CD4-positive, alpha-beta T cell (primary cell): ENCODE data around the gene SRGAP1. TPM values are rescaled to one million over a fixed set of nuclear protein-coding genes. Genes with fewer than 3 reads are reported as not detected.

Source experiments
- ATAC-seq: fragments of 200-7000 bp; cut with Tn5 transposase; one replicate; pipeline ENCODE4 v1.10.0; 2022; ENCODE audit warnings: mild to moderate bottlenecking; ENCODE audit not compliant: poor library complexity
- CTCF ChIA-PET: fragments of 350-600 bp; sonication (Branson Sonifier 250); formaldehyde crosslinking; loops from one replicate; lab custom pipeline; 2021; ENCODE audit warnings: antibody characterized with exemption, inconsistent platforms; lab: Charles Lee
- POLR2A ChIA-PET: fragments of 350-600 bp; sonication (Branson Sonifier 250); formaldehyde crosslinking; loops from one replicate; lab custom pipeline; 2021; ENCODE audit warnings: antibody characterized with exemption, inconsistent platforms; lab: Charles Lee
- DNase-seq, 14 experiments: peaks; one replicate each; pipeline ENCODE4 v3.0.0-alpha.2; 2013 to 2020; ENCODE audit warnings: mixed read lengths in 2 of 14
- H3K27ac ChIP-seq, 2 donors: one replicate each; pipeline versions ENCODE4 v1.5.1 to v1.7.0; 2013; ENCODE audit warnings: low read length in 2 of 2, low read depth in 1 of 2, mild to moderate bottlenecking in 1 of 2
- H3K27me3 ChIP-seq, 2 experiments: 1 replicate in 1 of 2; 2 replicates in 1 of 2; pipeline versions ENCODE4 v1.6.1 to v1.7.0; 2013; ENCODE audit warnings: low read length in 2 of 2, control low read depth in 1 of 2, mild to moderate bottlenecking in 1 of 2, moderate library complexity in 1 of 2; ENCODE audit not compliant: insufficient read depth in 2 of 2, control insufficient read depth in 1 of 2
- H3K36me3 ChIP-seq: one replicate; pipeline ENCODE4 v1.6.1; 2013; ENCODE audit warnings: low read length, control low read depth; ENCODE audit not compliant: insufficient read depth
- H3K4me1 ChIP-seq: one replicate; pipeline ENCODE4 v1.6.1; 2013; ENCODE audit warnings: low read length, control low read depth; ENCODE audit not compliant: insufficient read depth
- H3K4me3 ChIP-seq: one replicate; pipeline ENCODE4 v1.5.1; 2013; ENCODE audit warnings: mild to moderate bottlenecking, low read length, moderate library complexity
- H3K9me3 ChIP-seq, 2 experiments: 1 replicate in 1 of 2; 2 replicates in 1 of 2; pipeline versions ENCODE4 v1.6.1 to v1.7.0; 2013; ENCODE audit warnings: low read length in 2 of 2, mild to moderate bottlenecking in 2 of 2, control low read depth in 1 of 2, moderate library complexity in 1 of 2; ENCODE audit not compliant: control insufficient read depth in 1 of 2, insufficient read depth in 1 of 2
- H3K27ac Mint-ChIP-seq: one replicate; pipeline ENCODE4 v1.8.0; 2020; ENCODE audit warnings: mixed read lengths
- H3K27me3 Mint-ChIP-seq: one replicate; pipeline ENCODE4 v1.8.0; 2021; ENCODE audit warnings: mixed read lengths
- H3K36me3 Mint-ChIP-seq: one replicate; pipeline ENCODE4 v1.8.0; 2021; ENCODE audit warnings: low read depth, mixed read lengths
- H3K4me1 Mint-ChIP-seq: one replicate; pipeline ENCODE4 v1.8.0; 2021; ENCODE audit warnings: low read depth, mixed read lengths
- H3K4me3 Mint-ChIP-seq: one replicate; pipeline ENCODE4 v1.8.0; 2020; ENCODE audit warnings: mild to moderate bottlenecking, mixed read lengths
- H3K9me3 Mint-ChIP-seq: one replicate; pipeline ENCODE4 v1.8.0; 2020; ENCODE audit warnings: mixed read lengths
- CTCF ChIP-seq: fragments of 200-600 bp; IDR thresholded peaks from one replicate; pipeline ENCODE4 v1.8.0; 2022; ENCODE audit warnings: antibody characterized with exemption, mild to moderate bottlenecking
- intact Hi-C, 2 experiments: fragments of 100-400 bp; cut with DNase I in 1 of 2; cut with micrococcal nuclease in 1 of 2; formaldehyde crosslinking; loops; one replicate each; pipeline versions ENCODE4 v1.15.1 to v1.9.0; 2023 to 2025; cut with DNase I, micrococcal nuclease
- total RNA-seq, 174 experiments: library from RNA in 2 of 174; stranded (reverse) in 2 of 174; gene quantifications; one replicate each; pipeline ENCODE4 v1.2.3 and lab custom pipeline; 2021 to 2026

Gene SRGAP1
- total RNA-seq, 2 experiments from 2014 or later: 0.03 TPM; not detected in 1

DNA sequence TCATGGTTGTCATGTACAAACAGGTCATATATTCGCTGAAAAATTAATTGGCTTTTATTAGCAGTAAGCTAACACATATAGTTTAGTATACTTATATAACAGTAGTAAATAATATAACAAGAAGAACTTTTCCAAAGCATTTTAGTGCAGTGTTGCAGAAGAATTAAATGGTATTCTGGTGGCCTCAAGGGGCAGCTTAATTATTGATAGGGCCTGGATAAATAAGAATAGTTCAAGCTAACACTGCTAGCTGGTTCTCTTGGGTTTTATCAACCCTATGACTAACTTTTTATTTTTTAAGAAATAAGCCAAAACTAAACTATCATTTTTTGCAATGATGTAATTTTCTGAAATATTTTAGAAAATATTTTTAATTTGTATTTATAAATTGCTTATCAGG, 152.1 kb downstream of the SRGAP1 start:
- DNase-seq (no peak), ATAC-seq (no peak)
- Mint-ChIP-seq H3K27ac (no peak overlapping the region), H3K4me3 (no peak overlapping the region), H3K9me3 (no peaks in the 10 kb centered on the region), H3K36me3 (no peaks in the 10 kb centered on the region), H3K4me1 (no peaks in the 10 kb centered on the region), H3K27me3 (peaks cover 35% of the 10 kb centered on the region)
- H3K27me3 ChIP-seq: peaks cover 0 to 3% of the 10 kb centered on the region in 2 experiments
- no peak for TF ChIP-seq CTCF
- POLR2A ChIA-PET: no interaction called here
- no peaks in the 10 kb centered on the region for H3K4me1 ChIP-seq
- CTCF ChIA-PET: no interaction called here
- no peaks in the 10 kb centered on the region for H3K36me3 ChIP-seq
- no peak overlapping the region for H3K27ac ChIP-seq
- no peaks in the 10 kb centered on the region for H3K9me3 ChIP-seq
- H3K4me3 ChIP-seq: no peak overlapping the region
- intact Hi-C loops: no loop called here

- H3K27me3 ChIP-seq: peaks cover 0 to 2% of the 10 kb centered on the region in 2 experiments
- Mint-ChIP-seq H3K36me3 (no peaks in the 10 kb centered on the region), H3K27ac (no peak overlapping the region), H3K9me3 (peaks cover 1% of the 10 kb centered on the region), H3K4me1 (no peaks in the 10 kb centered on the region), H3K27me3 (peaks cover 29% of the 10 kb centered on the region), H3K4me3 (no peak overlapping the region)
- no peaks in the 10 kb centered on the region for H3K4me1 ChIP-seq
- no peak for ATAC-seq
- no peak for DNase-seq
- no peaks in the 10 kb centered on the region for H3K36me3 ChIP-seq
- ChIA-PET POLR2A (no interaction called here), CTCF (no interaction called here)
- H3K27ac ChIP-seq: no peak overlapping the region
- H3K4me3 ChIP-seq: no peak overlapping the region
- intact Hi-C loops: no loop called here
- no peak for TF ChIP-seq CTCF
- H3K9me3 ChIP-seq: no peaks in the 10 kb centered on the region
Measured at GRCh38 chr12:63997198-63997597, 152.7 kb downstream of the SRGAP1 start.

DNA sequence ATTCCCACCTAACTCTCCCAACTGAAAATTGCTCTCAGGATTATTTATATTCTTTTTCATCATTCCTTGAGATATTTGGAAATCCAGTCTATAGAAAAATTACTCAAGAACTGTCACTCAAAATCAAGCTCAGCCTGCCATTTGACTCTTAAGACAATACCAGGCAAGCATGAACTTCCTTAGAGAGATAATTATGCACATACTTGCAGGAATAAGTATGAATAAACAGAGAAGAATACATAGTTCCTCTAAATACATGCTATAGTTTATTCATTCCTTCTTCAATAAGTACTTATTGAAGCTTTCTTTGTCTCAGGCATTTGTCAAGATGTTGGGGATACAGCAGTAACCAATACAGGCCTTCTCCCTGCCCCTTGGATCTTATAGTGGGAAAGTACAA, 154.1 kb downstream of the SRGAP1 start:
- Histone ChIP-seq H3K9me3 (no peaks in the 10 kb centered on the region), H3K4me1 (no peaks in the 10 kb centered on the region), H3K36me3 (no peaks in the 10 kb centered on the region), H3K27ac (no peak overlapping the region), H3K27me3 (no peaks in the 10 kb centered on the region), H3K4me3 (no peak overlapping the region)
- ATAC-seq (no peak), DNase-seq (no peak)
- CTCF ChIA-PET: no interaction called here
- Mint-ChIP-seq H3K4me3 (no peak overlapping the region), H3K27me3 (peaks cover 28% of the 10 kb centered on the region), H3K36me3 (no peaks in the 10 kb centered on the region), H3K27ac (no peak overlapping the region), H3K9me3 (peaks cover 2% of the 10 kb centered on the region), H3K4me1 (no peaks in the 10 kb centered on the region)
- POLR2A ChIA-PET: no interaction called here
- intact Hi-C loops: no loop called here
- no peak for TF ChIP-seq CTCF
